Caki2 (cell line): Measurements from ENCODE around the gene OR4F15. TPM values are rescaled to one million over a fixed set of nuclear protein-coding genes. Genes with fewer than 3 reads are reported as not detected.

Experiments
- DNase-seq: peaks from one replicate; pipeline ENCODE4 v3.0.0-alpha.2; 2015; ENCODE audit warnings: low read depth
- in situ Hi-C: cut with HindIII; loops from 2 replicates; pipeline ENCODE4 v1.10.0; 2016; ENCODE audit warnings: low sequenced_read_pairs, low pct_unique_long_range_greater_than_20kb, mixed read lengths
- total RNA-seq: library from RNA; depleted of rRNA; stranded (reverse); fragments of >200 nt; shearing (Covaris generic); gene quantifications from 2 replicates; pipeline ENCODE4 v1.2.3, GENCODE V29; 2014; ENCODE audit warnings: low replicate concordance

OR4F15 gene
- total RNA-seq, 1 experiment from 2014 or later: not detected

DNA sequence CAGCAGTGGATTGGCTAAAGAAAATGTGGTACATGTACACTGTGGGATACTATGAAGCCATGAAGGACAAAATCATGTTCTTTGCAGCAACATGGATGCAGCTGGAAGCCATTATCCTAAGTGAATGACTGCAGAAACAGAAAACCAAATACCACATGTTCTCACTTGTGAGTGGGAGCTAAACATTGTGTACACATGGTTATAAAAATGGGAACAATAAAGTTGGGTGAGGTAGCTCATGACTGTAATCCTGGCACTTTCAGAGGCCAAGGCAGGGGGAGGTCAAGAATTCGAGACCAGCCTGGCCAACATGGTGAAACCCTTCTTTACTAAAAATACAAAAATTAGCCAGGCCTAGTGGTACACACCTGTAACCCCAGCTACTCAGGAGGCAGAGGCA, 12.3 kb upstream of the OR4F15 start:
- DNase-seq: no peak

DNA sequence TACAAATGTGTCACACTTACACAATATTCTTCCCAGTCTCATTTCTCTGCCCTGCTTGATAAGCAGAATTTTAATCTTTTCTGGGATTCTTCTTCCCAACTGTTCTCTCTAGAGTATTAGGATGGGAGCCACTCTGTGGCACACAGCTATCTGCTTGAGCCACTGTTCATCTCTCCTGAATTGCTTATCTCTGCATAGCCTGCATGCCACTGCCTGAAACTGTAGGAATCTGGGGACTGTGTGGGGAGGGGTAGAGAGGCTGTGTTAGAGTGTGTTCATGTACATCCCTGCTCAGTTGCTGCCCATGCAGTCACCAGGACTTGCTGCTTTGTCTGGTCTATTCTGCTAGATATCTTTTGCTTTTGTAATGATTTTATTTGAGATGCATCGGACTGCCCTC, 11.0 kb upstream of the OR4F15 start:
- no peak for DNase-seq
- in situ Hi-C loops: no loop called here

More for the DNA sequence above, 12.3 kb upstream of the OR4F15 start:
- in situ Hi-C loops: no loop called here

GRCh38 chr15:101803209-101803608, 8.8 kb upstream of the OR4F15 start, which contains the start of gene OR4F6:
OR4F6 (plus strand) TSS chr15:101803509; CDS start chr15:101805720, 2,211 bp downstream.
- in situ Hi-C loops: no loop called here
- DNase-seq: no peak

- in situ Hi-C loops: no loop called here
- no peak for DNase-seq
These were observed 8.3 kb upstream of the OR4F15 start for GRCh38 chr15:101803676-101804075.

DNA sequence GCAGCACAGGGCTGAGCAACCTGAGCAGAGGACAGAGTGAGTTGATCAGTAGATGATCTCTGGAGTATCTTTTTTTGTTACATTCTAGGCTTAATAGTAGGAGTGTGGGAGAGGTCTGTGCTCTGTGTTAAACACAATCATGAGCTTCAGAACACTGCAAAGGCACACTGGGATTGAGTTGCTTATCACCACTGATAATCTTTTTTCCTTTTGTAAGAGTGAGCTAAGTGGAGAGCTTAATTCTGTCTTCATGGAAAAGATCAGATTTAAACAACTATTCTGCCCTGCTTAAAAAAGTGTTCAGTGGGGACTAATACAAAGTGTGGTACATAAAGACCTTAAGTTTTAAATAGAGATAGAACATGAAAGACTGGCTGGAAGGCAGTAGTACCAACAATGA, 7.6 kb upstream of the OR4F15 start:
- DNase-seq: no peak

GRCh38 chr15:101804941-101805340, 7.1 kb upstream of the OR4F15 start:
- no peak for DNase-seq
- in situ Hi-C loops: no loop called here

More for the DNA sequence above, 7.6 kb upstream of the OR4F15 start:
- in situ Hi-C loops: no loop called here

DNA sequence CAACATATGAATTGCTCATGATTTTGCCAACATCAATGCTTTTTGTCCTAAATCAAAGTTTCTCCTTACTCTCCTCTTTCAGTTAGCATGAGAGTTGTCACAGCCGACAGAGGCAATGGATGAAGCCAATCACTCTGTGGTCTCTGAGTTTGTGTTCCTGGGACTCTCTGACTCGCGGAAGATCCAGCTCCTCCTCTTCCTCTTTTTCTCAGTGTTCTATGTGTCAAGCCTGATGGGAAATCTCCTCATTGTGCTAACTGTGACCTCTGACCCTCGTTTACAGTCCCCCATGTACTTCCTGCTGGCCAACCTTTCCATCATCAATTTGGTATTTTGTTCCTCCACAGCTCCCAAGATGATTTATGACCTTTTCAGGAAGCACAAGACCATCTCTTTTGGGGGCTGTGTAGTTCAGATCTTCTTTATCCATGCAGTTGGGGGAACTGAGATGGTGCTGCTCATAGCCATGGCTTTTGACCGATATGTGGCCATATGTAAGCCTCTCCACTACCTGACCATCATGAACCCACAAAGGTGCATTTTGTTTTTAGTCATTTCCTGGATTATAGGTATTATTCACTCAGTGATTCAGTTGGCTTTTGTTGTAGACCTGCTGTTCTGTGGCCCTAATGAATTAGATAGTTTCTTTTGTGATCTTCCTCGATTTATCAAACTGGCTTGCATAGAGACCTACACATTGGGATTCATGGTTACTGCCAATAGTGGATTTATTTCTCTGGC, 6.2 kb upstream of the OR4F15 start:
- no peak for DNase-seq
- in situ Hi-C loops: no loop called here

GRCh38 chr15:101807345-101807945, 4.6 kb upstream of the OR4F15 start:
- DNase-seq: peak; percentile 94
- in situ Hi-C loops: no loop called here

DNA sequence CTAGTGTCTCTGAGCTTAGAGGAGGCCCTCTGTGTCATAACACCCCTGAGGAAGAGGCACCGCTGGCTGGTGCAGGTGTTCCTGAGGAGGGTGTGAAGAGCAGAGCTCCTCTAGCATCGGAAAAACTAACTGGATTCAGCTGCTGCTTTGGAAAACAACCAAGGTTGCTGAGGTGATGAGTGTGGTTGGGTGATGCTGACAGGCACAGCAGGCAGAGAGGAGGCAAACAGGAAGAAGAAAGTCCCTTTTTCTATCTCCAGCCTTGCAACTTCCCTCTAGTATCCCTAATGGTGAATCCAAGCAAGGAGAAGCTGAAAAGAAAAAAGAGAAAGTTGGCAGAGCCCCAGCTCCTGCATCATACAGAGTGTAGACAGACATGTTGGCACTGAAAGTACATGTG, 3.8 kb upstream of the OR4F15 start:
- peak; percentile 81 for DNase-seq
- in situ Hi-C loops: no loop called here

DNA sequence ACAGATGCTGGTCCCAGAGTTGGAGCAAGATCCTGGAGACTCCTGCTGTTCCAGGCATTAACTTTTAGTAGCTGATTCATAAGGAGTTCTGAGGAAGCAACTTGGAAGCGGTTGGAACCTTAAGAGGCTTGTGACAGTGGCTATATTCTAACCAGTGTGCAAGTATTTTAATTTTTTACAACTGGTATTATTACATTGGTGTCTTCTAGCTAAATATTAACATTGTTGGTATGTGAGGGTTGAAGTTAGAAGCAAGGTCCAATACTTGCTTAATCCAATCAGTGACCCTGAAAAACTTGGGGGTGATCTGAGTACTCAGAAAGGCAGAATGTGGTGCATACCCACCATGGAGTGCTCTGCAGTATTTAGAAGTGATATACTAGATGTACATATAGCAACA, 1.5 kb upstream of the OR4F15 start:
- in situ Hi-C loops: no loop called here
- peak; percentile 54 for DNase-seq

- peak; percentile 53 for DNase-seq
- in situ Hi-C loops: no loop called here
These were observed 1.1 kb upstream of the OR4F15 start for GRCh38 chr15:101810876-101811275.

- in situ Hi-C loops: no loop called here
These were observed 2.0 kb downstream of the OR4F15 start for GRCh38 chr15:101813803-101814534.

DNA sequence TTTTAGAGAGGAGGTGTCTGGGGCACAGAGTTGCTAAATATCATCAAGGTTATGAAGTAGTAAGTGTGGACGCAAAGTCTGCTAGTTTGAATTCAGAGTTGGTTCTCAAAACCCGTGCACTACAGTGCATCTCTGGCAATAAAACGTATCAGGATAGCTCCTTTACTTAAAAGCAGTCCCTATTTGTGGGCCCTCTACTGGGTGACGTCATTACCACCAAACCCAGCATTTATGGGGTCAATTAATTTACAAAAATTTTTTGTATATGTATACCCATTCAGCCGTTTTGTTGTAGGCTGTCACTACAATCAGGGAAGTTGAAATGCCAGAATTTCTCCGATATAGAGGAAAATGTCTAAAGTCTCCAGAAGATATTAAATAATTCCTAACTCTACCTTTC, 8.8 kb downstream of the OR4F15 start:
- DNase-seq: no peak
- in situ Hi-C loops: no loop called here

More at GRCh38 chr15:101813803-101814534, 2.0 kb downstream of the OR4F15 start:
- peak; percentile 88 for DNase-seq

GRCh38 chr15:101827257-101827656, 15.3 kb downstream of the OR4F15 start:
- in situ Hi-C loops: no loop called here
- DNase-seq: no peak

DNA sequence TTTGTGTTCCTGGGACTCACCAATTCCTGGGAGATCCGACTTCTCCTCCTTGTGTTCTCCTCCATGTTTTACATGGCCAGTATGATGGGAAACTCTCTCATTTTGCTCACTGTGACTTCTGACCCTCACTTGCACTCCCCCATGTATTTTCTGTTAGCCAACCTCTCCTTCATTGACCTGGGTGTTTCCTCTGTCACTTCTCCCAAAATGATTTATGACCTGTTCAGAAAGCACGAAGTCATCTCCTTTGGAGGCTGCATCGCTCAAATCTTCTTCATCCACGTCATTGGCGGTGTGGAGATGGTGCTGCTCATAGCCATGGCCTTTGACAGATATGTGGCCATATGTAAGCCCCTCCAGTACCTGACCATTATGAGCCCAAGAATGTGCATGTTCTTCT, 16.8 kb downstream of the OR4F15 start:
- no peak for DNase-seq
- in situ Hi-C loops: no loop called here

GRCh38 chr15:101841656-101842055, 29.7 kb downstream of the OR4F15 start:
- no peak for DNase-seq
- in situ Hi-C loops: no loop called here

- in situ Hi-C loops: no loop called here
- DNase-seq: no peak
These were observed 32.9 kb downstream of the OR4F15 start for GRCh38 chr15:101844916-101845315.

GRCh38 chr15:101852356-101852755, 40.4 kb downstream of the OR4F15 start:
- no peak for DNase-seq
- in situ Hi-C loops: no loop called here
